ENCODE data around the gene EHD3.

The EHD3 gene

GRCh38 chr2:31233741-31234682 lies at the start of gene EHD3:
Gene EHD3 (plus strand): TSS chr2:31234152. CDS start chr2:31234622, 470 bp downstream.
- peak; percentile 79 for DNase-seq

DNA sequence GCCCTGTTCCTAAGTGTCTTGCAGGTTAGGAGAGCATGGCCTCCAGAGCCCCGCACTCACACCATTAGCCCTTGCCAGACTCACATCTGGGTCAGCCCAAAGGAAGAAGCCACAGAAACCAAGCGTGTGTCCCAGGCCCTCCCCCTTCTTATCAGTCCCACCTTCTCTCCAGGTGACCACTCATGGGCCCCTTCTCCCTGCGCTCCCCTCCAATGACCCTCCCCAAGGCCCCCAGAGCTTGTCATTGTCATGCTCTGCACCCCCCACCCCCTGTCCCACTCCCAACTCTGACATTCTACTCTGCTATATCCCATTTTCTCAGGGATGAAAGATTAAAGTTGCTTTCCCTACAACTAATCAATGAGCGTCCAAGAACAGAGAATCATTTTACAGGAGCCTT lies 46.8 kb upstream of the EHD3 start:
- DNase-seq: no peak

- no peak for DNase-seq
These were observed 45.8 kb upstream of the EHD3 start for GRCh38 chr2:31188131-31188530.

GRCh38 chr2:31189141-31189540 lies 44.8 kb upstream of the EHD3 start:
- no peak for DNase-seq

GRCh38 chr2:31190188-31190587 lies 43.8 kb upstream of the EHD3 start:
- no peak for DNase-seq

- DNase-seq: no peak
These were observed 42.0 kb upstream of the EHD3 start for GRCh38 chr2:31191931-31192330.

DNA sequence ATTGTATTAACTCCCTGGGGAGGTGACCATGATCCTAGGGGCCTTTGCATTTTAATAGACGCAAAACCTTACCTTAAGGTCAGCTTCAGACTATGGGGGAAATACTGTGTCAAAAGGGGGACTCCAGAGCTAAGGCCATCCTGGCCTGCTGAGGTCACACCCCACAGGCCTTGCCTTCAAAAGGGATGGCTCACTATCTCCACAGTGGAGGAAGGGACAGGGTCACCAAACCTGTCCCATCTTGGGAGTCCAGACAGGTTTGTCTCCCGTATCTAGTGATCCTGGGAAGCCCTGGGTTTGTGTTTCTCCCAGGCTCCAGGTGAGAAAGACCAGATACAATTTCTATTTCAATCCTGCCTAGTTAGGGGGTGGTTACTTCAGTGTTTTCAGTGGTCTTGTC lies 41.6 kb upstream of the EHD3 start:
- DNase-seq: no peak

DNA sequence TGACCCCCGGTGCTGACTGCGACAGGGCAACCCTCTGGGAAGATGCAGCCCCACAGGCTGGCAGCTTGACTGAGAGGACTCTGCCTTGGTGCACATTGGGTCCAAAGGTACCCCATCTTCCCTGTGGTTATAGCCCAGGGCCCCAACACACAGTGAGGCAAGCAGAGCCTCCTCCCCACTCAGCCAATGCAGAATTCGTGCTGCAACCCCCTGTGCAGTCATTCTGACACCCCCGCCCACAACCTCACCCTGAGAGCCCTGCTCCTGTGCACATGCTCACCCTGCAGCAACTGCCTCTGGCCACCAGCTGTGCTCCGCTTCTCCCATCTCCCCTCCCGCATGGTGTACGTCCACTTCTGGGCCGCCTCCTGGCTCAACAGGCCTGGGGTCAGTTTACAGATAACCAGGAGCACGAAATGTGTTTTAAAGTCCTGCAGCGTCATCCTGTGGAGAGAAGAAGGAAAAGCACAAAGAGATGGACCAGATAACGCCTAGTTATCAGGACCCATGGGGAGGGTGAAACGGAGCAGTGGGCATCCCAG lies 41.0 kb upstream of the EHD3 start:
- DNase-seq: no peak

DNA sequence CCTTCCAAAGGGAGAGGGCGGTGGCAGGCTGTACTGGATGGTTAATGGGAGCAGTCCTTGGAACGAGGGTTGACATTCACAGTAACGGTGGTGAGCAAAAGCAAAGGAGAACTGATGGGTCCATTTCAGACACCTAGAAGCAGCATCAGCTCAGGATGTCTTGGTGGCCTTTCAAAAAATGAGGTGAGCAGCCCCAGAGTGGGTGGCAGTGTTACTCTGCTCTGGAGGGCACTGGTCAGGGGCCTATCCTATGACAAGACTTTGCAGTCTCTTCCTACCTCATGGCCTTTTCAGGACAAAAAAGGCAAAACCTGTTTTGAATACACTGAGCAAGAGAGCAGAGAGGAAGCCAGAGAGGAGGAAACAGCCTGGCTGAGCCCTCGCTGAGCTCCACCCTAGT lies 40.1 kb upstream of the EHD3 start:
- no peak for DNase-seq

DNA sequence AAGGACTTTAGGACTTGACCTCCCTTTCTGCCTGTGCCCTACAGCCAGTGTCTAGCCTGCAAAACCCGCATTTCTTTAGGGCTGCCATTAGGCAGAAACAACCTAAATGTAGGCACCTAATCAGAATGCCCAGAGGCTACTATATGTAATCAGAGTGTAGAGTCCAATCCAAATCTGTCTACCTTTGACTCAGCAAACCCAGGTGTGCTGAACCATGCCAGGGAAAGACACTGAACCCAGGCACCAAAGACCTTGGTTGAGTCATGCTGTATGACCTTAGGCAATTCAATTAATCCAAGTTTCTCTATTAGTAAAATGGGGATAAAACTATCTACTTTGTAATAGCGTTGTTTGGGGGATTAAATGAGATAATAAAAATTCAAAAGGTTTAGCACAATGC lies 37.3 kb upstream of the EHD3 start:
- no peak for DNase-seq

DNA sequence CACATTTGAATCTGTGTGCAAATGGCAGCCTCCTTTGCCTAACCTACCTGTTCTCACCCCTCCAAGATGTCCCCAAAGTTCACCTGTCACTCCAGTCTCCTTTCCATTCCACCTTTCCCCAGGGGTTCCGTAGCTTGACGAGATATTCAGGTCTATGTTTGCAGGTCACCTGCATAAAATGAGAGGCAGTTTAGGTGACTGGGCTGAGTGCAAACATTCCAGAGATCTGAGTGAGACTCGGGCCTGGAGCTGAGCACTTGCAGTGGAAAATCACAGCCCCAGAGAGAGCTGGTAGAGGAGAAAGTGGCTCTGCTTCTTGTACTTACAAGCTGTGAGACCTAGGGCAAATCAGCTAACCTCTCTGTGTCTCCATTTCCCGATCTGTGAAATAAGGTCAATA lies 36.8 kb upstream of the EHD3 start:
- no peak for DNase-seq

DNA sequence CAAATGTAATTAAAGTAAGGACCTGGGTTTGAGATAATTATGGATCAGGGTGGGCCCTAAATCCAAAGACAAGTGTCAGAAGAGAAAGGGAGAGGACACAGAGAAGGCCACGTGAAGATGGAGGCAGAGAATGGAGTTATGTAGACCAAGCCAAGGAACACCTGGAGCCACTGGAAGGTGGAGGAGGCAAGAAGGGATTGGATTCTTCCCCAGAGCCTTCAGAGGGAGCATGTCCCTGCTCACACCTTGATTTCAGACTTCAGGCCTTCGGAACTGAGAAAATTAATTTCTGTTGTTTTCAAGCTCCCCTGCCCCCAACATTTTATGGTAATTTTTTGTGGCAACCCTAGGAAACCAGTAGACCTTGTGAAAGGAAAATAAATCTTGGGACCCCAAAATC lies 36.3 kb upstream of the EHD3 start:
- no peak for DNase-seq

- no peak for DNase-seq
These were observed 34.7 kb upstream of the EHD3 start for GRCh38 chr2:31199206-31199605.

GRCh38 chr2:31200972-31201371 lies 33.0 kb upstream of the EHD3 start:
- no peak for DNase-seq

DNA sequence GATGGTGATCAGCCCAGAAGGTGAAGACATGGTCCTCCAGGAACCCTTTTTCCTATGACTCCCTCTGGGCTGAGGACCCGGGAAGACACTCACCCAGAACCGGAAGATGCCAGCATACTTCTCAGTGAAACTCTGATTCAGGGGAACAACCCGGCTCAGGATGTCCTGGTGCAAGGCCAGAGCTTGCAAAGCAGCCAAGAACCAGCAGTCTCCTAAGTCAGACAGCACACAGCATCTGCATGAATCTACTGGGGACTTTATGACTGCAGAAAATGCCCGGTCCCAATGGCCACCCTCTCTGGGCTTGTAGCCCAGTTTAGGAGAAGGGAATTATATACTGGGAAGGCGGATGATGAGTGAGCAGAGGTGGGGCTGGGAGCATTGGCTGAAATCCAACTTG lies 31.9 kb upstream of the EHD3 start:
- DNase-seq: no peak

- DNase-seq: no peak
These were observed 31.1 kb upstream of the EHD3 start for GRCh38 chr2:31202833-31203232.

GRCh38 chr2:31203916-31204315 lies 30.0 kb upstream of the EHD3 start:
- DNase-seq: no peak

DNA sequence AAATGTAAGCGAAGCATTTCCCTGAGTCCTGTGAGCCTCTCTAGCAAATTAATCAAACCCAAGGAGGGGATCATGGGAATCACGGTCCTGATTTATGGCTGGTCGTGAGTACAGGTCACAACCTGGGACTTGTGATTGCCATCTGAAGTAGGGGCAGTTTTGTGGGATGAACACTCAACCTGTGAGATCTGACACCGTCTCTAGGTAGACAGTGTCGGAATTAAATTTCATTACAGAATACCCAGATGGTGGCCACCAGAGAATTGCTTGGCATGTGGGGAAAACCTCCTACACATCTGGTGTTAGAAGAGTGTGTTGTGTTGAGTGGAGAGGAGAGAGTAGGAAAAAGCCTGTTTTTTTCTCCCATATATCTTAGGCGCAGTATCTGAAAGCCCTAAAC lies 29.2 kb upstream of the EHD3 start:
- DNase-seq: no peak

DNA sequence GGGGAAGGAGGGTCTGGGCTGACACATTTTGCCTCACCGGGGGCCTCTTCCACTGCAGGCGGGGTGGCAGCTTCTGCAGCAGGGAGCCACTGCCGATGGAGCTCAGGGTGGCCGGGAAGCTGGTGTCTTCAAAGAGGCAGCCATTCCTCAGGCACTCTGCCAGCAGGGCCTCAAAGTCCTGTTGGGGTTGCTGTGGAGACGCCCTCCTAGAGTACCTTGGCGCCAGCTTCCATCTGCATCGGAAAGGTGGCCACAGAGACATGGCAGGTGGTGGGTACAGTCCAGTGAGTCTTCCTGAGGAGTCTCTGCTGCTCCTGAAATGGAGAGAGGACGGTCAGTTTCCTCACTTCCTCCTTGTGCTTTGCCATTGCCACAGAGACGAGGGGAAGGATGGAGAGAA lies 28.8 kb upstream of the EHD3 start:
- no peak for DNase-seq

DNA sequence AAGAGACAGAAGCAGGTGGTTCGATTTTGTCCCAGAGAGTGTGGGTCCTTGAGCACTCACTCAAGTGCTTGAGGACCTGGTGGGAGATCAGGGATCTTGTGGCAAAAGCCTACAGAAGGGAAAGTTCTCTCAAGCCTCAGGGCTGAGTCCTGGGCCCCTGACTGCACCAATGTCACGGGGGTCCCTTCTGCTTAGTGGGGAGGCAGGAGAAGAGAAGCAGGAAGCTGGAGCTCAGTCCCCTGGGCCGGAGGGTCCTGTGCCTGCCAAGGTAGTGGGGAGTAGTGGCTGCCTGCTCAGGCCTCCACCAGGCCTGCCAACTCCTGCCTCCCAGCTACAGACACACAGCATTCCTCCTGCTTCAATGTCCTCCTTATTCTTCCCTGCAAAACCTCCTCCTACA lies 28.3 kb upstream of the EHD3 start:
- DNase-seq: no peak

- no peak for DNase-seq
These were observed 26.2 kb upstream of the EHD3 start for GRCh38 chr2:31207790-31208189.

- no peak for DNase-seq
These were observed 25.7 kb upstream of the EHD3 start for GRCh38 chr2:31208240-31208639.

GRCh38 chr2:31212659-31213600 lies 21.0 kb upstream of the EHD3 start:
- DNase-seq: no peak
